HG02763 (cell line): ENCODE results near the gene MROH2A.

Experiments
- ATAC-seq: cut with Tn5 transposase; IDR thresholded peaks from one replicate; pipeline ENCODE4 v1.9.1; 2021; ENCODE audit warnings: mild to moderate bottlenecking, moderate library complexity; ENCODE audit not compliant: unreplicated experiment

MROH2A gene

GRCh38 chr2:233764761-233765160 lies 13.4 kb upstream of the MROH2A start:
- no peak for ATAC-seq

GRCh38 chr2:233766416-233766815 lies 11.7 kb upstream of the MROH2A start:
- no peak for ATAC-seq

GRCh38 chr2:233768076-233768475 lies 10.1 kb upstream of the MROH2A start:
- no peak for ATAC-seq

GRCh38 chr2:233769260-233769659 lies 8.9 kb upstream of the MROH2A start:
- no peak for ATAC-seq

DNA sequence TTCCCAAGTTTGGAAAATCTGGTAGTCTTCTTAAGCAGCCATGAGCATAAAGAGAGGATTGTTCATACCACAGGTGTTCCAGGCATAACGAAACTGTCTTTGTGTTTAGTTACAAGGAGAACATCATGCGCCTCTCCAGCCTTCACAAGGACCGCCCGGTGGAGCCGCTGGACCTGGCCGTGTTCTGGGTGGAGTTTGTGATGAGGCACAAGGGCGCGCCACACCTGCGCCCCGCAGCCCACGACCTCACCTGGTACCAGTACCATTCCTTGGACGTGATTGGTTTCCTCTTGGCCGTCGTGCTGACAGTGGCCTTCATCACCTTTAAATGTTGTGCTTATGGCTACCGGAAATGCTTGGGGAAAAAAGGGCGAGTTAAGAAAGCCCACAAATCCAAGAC lies 6.0 kb upstream of the MROH2A start:
- ATAC-seq = no peak

GRCh38 chr2:233772583-233772982 lies 5.5 kb upstream of the MROH2A start:
- ATAC-seq = no peak

- no peak for ATAC-seq
These were observed 4.3 kb upstream of the MROH2A start for GRCh38 chr2:233773854-233774253.

DNA sequence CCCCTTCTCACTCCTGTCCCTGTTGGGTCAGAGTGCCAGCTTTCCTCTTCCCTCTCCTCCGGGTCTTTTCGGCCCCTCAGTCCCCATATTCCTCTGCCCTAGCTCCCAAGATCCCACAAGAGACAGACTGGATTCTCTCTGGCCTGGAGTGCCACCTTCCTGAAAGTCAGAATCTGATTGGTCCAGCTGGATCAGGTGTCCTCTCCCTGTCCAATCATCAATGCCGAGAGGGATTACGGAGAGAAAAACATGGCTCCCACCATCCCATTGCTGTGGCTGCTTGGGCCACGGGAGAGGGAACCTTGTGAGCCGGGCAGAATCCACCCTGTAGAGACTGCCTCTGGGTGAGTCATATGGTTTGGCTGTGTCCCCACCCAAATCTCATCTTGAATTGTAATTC lies 2.7 kb upstream of the MROH2A start:
- ATAC-seq = no peak

- no peak for ATAC-seq
These were observed 1.6 kb downstream of the MROH2A start for GRCh38 chr2:233779722-233780121.

GRCh38 chr2:233780771-233781170 lies 2.6 kb downstream of the MROH2A start:
- no peak for ATAC-seq

DNA sequence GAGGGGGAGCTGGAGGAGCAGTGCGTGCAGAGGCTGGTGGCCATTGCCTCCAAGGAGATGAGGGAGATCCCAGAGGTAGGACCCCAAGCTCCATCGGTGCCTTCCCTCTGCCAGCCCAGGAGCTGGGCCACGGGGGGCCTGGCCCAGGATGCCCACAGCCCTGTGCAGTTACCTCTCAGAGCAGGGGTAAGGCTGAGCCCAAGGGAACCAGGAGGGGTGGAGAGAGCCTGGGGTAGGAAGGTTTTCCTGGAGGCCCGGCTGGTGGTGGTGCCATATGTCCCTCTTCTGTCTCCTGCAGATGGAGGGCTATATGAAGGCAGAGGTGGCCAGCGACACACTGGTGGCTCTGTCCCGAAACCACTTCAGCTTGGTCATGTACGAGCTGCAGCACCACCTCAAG lies 11.4 kb downstream of the MROH2A start:
- ATAC-seq = no peak

GRCh38 chr2:233791151-233791882 lies 13.2 kb downstream of the MROH2A start:
- ATAC-seq = no peak

DNA sequence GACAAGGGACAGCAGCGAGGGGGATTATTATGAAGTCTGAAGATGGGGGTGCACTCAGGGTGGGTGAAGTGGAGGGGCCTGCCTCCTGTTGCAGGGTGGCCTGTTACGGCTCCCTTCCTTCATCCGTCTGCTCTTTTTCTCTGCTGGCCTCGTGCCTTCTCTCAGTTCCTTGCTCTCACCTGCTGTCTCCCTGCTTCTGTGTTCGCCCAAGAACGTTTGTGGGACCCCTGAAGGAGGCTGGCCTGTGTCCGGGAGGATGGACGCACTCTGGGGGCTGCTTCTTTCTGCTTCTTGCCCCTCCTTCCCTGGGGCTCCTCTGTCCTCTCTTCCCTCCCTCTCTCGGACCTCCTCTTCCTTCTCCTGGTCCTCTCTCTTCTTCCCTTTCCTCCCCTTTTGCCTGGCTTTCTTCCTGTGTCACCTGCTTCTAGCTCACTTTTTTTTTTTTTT lies 13.8 kb downstream of the MROH2A start:
- ATAC-seq = no peak

DNA sequence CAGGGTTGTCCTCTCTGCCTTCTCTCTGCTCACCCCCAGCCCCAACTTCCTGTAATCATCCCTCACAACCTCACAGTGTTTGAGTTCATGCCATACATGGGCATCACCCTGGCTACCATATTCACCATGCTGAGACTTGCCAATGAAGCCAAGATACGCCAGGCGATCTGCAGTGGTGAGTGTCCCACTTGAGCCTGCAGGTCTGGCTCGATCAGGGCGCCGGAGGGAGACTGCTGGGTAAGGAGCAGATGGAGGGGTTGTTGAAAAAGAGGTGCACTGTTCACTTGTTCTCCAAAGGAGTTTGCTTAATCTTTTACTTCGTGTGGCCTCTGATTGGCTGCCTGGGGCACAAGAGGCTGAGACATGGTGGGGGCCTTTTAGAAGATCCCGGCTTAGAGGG lies 14.6 kb downstream of the MROH2A start:
- no peak for ATAC-seq

DNA sequence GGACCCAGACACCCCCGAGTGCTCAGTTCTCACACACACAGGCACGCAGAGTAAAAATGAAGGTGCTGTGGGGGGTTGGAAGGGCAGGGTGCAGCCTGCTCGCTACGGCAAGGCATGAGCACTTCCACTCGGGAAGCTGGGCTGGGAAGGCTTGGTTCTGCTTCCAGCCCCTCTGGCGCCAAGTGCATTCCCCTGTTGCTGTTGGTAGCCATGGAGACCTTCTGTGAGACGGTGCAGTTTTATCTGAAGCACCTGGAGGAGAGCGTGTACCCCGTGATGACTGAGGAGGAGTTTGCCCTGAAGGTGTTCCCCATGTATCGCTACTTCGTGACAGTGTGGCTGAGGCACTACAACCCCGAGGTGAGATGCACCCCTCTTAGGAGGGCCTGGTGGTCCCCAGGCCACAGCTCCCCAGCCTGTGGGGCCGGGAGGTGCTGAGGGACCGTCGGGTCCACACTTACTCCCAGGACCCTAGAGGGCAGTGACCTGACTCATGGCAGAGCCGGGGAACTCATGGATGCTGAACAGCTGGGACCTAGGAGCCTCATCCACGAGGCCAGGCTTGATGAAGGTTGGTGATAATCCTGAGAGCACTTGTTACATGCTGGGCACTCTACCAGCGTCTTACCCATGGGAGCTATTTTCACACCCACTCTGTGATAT lies 15.5 kb downstream of the MROH2A start:
- ATAC-seq = no peak

- no peak for ATAC-seq
These were observed 16.1 kb downstream of the MROH2A start for GRCh38 chr2:233794128-233794658.

DNA sequence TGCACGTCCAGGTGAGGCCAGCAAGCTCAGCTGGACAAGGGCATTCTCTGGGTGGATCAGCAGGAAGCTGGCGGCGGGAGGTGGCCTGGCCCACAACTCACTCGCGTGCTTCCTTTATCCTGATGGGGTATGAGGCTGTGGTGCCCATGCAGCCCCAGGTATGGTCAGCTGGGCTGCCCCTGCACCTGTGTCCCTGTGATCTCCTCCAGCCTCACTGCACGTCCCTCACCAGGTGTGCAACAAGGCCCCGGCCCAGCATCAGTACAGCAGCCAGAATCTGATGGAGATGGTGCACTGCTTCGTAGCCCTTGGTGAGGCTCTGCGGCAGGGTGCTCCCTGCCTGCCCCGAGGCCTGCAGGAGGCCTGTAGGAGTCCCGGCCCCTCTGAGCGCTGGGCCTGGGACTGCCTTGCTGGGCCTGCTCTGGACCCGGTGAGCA lies 17.6 kb downstream of the MROH2A start:
- no peak for ATAC-seq

DNA sequence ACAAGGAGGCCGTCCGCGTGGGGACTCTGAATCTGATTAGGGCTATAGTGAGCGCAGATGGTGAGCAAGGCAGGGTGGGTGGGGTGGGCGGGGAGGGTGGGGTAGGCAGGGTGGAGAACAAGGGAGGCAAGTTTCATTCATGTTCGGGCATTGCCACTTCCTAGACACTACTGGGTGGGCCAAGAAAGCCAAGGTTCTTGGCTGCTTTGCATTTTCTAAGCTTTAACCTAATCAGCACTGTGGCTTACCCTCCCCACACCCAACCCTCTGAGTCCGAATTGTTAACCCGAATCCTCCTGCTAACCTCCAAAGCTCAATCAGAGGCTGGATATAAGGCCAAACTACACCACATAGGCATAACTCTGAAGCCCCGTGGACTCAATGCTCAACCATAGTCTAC lies 18.1 kb downstream of the MROH2A start:
- ATAC-seq = no peak

- ATAC-seq = no peak
These were observed 20.4 kb downstream of the MROH2A start for GRCh38 chr2:233798335-233799086.

GRCh38 chr2:233799087-233799665 lies 21.0 kb downstream of the MROH2A start:
- ATAC-seq = no peak

DNA sequence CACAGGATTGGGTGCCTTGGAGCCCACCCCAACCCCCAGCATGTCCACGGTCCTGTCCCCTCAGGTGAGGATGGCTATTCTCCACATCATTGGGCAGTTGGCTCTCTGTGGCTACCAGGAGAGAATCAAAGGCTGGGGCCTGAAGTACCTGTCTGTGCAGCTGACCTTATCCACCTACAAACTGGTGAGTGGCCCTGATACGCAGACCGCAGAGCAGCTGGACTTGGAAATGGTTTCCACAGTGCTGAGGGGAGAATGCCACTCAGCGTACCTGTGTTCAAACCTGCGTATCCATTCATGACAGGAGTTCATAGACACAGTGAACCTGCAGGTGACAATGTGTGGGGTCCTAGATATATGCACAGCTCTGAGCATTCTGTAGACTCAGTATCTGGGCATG lies 21.6 kb downstream of the MROH2A start:
- ATAC-seq = no peak
